NCI-H2227 (cell line): ENCODE results near the gene EBF4.
"Not testable (repeated sequence)": the region's sequence is repeated elsewhere in the genome, so short reads cannot be mapped to it uniquely, and the experiment has no call there.

Source experiments
- DNase-seq: peaks from one replicate; lab custom pipeline; 2025; ENCODE audit not compliant: unreplicated experiment; lab: John Stamatoyannopoulos, UW

Gene EBF4

DNA sequence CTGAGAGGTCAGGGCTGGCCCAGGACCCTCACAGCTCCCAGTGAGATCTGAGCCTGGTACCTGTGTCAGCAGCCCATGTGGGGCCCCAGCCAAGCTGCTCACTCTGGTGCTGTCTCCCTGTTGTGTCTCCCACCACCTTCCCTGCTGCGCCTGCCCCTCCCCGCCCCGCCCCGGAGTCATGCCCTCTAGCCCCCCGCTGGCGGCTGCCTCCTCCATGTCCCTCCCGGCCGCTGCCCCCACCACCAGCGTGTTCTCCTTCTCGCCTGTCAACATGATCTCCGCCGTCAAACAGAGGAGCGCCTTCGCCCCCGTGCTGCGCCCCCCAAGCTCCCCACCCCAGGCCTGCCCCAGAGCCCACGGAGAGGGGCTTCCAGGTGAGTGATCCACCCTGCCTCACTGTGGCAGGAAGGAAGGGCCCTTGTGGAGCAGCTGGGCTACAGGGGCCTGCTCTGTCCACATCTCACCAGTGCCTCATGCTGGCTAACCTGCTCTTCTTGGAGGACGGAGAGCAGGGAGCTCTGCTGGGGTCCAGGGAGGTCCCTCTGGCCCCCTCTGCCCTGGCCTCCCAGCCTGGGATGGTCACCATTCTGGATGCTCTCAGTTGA lies 63.0 kb downstream of the EBF4 start:
- no peak for DNase-seq

DNA sequence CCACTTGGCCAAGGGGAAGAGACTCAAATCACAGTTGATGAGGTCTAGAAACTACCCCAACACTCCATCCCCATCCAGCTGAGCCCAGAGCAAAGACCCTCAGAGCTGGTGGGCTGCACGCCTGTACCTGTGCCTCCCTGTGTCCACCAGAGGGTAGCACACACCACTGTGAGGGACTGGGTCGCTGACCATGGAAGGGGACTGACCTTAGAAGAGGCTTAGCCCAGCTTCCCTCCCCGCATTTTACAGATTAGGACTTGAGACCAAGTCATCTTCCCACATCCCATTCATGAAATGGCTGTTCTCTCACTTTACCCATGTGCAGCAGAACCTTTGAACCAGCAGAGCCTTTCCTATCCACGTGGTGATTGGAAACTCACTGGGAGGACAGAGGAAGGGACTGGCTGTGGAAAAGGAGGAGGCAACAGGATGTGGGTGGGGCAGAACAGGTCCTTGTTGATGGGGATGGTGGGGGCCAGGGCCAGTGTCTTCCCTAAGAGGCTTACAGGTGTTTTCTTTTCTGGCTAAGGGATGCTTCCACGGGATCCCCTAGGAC lies 63.6 kb downstream of the EBF4 start:
- DNase-seq, result peak; percentile 27

DNA sequence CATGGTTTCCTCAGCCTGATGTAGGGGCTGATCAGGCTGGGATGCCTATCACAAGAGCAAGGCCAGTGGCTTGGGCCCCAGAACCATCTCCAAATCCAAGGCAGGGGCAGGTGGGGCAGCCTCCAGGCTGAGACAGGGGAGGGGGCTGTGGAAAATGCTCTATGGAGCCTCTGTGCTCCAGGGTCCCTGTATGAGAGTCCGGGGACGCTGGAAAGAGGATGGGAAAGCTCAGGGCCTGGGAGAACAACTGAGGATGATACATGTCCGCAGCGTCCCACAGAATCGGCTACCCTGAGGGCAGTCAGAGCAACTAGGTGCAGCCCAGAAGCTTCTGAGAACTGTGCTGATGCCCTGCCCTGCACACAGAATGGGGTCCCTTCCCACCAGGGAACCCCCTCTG lies 64.4 kb downstream of the EBF4 start:
- no peak for DNase-seq

DNA sequence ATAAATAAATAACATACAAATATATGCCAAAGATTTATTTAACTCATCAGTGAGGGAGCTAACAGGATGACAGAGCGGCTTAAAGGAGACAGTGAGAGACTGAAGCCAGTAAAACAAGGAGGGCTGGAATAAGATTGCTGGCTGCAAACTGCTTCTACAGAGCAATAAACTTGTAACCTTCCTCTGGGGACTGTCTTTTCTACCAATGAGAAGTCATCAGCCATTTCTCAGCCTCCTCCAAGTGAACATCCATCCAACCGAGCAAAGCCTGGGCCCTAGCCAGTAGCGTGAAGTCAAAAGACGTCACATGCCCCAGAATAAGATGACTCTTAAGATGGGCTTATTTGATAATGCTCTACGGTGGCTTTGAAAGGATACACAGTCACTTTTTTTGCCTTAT lies 65.4 kb downstream of the EBF4 start:
- DNase-seq, result no peak

DNA sequence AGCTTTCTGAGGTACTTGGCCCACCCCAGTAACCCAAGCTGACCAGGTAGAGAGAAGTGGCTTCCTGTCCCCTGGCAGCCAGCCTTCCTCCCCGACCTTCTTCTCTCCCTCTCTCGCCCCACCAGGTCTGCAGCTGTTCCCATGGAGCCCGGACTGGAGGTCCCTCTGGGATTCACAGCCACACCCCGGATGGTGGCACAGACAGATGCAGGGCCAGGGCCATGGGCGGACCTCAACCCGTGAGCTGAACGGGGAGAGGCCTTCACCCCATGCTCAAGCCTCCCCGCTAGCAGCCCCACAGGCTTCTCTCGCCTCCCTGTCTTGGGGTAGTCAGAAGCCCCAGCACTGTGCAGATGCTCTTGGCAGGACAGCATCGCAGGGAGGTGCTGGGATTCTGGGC lies 66.6 kb downstream of the EBF4 start:
- DNase-seq, result no peak

DNA sequence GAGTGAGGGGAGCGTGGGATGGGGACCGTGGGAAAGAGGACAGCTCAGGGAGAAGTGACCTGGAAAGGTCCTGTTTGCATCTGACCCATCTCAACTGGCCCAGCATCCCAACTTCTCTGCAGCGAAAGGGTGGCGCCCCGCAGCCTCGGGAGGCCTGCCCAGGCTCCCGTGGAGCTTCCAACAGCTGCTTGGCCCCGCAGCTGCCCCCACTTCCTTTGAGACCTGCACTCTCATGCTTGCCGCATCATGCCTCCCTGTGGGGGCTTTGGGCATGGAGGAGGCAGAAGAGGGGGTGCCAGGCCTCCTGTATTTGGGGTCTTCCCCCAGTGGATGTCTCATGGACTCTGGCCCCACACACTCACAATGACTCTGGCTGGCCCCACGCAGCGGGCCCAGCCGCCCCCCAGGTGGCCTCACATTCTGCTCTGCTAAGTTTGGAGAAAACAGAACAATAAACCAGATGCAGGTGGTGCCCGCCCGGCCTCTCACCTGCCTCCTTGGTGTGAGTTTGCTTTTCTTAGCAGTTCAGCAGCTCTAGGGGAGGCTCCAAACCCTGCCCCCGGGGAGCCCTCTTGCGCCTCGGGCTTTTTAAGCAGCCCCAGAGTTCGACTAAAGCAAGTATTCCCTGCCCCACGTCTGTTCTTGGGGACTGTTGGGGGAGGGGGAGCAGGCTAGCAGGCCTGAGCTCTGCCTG lies 67.2 kb downstream of the EBF4 start:
- no peak for DNase-seq

- DNase-seq, result no peak
These were observed 67.8 kb downstream of the EBF4 start for GRCh38 chr20:2760297-2760951.

DNA sequence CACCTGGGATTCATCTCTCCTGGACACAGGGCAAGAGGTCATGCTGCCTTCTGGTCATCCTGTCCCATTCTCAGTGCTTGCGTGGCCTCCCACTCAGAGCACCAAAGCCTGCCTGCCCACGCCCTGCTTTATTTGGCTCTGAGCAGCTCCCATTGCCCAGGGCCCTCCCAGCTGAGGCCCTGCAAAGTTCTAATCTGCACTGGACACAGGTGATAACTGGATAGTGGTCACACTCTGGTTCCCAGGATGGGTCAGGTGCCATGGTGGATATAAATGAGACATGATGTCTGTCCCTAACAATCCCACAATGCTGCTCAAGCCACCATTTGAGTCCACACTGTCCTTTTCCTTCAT lies 68.3 kb downstream of the EBF4 start:
- no peak for DNase-seq

DNA sequence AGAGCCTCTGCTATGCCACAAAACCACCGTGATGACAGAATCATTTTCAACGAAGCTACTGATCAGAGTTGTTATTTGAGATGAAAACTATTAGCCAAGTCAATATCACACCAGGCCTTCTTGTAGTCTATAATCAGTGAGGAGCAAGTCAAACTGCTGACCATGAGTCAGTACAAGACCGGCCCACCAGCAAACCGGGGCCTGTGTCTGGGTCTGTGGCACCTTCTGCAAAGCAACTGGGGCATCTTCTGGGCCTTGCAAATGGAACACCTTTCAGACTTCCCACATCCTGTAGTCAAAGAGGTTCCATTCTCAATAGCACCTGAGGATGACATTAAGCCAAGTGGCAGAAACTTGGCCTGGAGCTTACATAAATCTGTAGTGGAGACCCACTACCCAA lies 69.3 kb downstream of the EBF4 start:
- DNase-seq, result no peak

DNA sequence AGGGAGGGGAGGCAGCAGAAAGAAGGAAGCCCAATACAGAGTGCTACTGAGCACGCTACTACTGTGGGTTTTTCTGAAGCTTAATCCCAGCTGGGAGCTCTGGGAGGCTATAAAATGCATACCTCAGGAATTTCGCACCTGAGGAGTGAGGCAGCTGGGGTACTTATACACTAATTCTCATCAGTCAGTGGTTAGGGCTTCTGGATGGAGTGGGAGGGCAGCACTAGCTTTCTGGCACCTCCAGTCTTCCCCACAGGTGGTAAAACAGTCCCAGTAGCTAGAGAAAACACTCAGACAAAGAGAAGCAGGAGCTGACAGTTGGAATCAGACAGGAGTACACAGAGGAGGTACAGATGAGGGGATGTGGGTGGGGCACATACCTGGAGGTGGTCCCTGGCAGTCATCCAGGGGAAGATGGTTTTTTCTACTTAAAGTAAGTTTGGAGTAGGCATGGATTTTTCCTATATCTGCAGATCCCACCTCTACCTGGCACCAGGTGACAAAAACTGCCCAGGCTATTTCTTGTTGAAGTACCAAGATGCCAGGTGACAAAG lies 70.1 kb downstream of the EBF4 start:
- DNase-seq, result no peak

DNA sequence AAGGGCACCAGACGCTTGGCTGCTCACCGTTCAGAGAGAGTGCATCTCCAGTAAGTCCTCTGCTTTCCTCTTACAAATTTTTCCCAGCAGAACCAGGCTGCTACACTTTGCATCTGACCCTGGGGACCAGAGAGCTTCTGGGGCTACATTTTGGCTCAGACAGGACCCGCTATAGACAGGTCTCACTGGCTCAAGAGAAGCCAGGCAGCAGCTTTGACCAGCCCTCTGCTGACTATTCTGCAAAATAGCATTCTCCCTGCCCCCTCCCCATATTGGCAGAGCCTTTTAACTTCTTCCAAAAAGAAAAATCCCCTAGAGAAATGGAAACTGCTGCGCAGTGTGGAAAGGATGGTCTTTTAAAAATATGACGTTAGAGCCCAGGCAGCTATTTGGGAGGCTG lies 70.6 kb downstream of the EBF4 start:
- no peak for DNase-seq

DNA sequence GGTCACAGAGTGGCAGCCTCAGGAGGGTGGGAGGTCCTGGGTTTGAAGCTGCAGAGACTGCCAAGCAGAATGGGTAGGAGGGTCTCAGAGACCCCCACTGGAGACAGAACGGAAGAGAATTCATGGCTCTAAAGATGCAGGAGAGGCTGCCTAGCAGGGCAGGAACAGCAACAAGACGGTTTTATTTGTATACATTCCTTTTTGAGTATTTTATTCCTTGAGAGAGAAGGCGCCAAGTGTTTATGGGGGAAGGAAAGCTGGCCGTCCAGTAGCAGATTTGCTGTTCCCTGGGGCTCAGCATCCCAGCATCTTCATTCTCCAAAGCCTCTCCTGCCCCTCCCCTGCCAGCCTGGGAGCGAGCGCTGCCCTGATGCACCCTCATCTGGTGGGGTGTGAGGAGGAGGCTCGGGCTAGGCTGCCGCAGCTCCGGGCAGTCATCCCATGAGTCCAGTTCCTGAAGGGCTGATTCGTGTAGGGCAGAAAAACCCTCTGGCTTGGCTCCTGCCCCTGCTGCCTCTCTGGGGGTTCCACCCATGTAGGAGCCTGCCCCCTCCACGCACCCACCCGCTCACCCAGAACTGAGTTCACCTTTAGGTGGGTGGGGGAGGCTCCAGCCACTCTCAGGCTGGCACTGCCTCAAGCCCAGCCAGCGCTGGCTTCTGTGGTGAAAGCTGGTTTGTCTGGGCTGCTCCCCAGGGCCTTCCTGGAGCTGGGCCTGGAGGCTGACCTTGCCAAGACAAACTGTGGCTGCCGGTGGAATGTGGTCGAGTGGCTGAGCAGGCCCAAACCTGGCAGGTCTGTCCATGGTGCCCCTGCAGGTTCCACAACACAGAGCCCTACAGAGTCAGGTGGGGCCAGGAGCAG lies 75.4 kb downstream of the EBF4 start:
- DNase-seq, result no peak

GRCh38 chr20:2768632-2769015 lies 76.0 kb downstream of the EBF4 start:
- no peak for DNase-seq

GRCh38 chr20:2770091-2770490 lies 77.5 kb downstream of the EBF4 start:
- not testable (repeated sequence) for DNase-seq

GRCh38 chr20:2771631-2772080 lies 79.1 kb downstream of the EBF4 start:
- DNase-seq, result no peak

GRCh38 chr20:2773812-2774211 lies 81.2 kb downstream of the EBF4 start:
- no peak for DNase-seq

DNA sequence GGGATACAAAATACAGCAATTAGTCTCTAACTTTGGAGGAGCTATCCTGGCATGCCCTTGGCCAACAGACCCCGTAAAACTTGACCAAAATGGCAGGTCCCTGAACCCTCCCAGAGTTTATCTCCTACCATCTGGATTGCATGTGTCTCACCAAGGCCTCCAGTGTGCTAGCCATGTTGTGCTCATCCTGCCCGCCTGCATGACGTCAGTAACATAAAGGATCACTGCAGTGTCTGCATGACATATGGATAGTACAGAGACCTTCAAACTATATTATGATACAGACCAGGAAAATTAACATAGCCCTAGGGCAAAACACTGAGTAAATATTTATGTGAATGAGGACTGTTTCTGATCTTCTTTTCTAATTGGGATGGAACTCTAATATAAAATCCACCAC lies 82.6 kb downstream of the EBF4 start:
- no peak for DNase-seq

- no peak for DNase-seq
These were observed 86.2 kb downstream of the EBF4 start for GRCh38 chr20:2778602-2779321.

- no peak for DNase-seq
These were observed 88.4 kb downstream of the EBF4 start for GRCh38 chr20:2780948-2781347.

DNA sequence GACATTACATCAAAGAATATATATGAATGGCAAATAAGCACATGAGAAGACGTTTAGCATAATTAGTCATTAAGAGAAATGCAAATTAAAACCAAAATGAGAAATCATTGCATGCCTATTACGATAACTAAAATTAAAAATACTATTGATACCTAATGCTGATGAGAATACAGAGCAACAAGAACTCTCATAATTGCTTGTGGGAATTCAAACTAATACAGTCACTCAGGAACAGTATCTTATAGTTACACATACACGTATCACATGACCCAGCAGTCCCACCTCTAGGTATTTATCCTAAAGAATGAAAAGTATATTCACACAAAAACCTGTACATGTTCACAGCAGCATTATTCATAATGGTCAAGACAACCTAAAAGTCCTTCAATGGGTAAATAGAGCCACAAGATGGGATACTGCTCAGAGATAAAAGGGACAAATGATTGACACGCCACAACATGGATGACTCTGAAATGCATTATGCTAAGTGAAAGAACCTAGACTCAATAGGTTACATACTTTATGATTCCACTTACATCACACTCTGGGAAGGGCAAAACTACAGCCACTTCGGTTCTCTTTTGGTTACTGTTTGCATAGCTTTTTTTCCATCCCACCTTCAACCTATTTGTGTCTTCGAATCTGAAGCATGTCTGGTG lies 91.5 kb downstream of the EBF4 start:
- no peak for DNase-seq
